GM23338 (cell line): ENCODE data around the gene LPAR6. TPM values are rescaled to one million over a fixed set of nuclear protein-coding genes. Genes with fewer than 3 reads are reported as not detected.

Source experiments
- ATAC-seq: fragments of 200-7000 bp; cut with Tn5 transposase; 3 replicates; pipeline ENCODE4 v1.9.1; 2020
- DNase-seq: peaks from one replicate; pipeline ENCODE4 v3.0.0-alpha.2; 2015; ENCODE audit warnings: low spot score
- H2AFZ ChIP-seq: fragments of 200-600 bp; sonication (generic); 2 replicates; pipeline ENCODE4 v1.8.0; 2016; ENCODE audit warnings: antibody characterized with exemption, mild to moderate bottlenecking, moderate library complexity
- H3F3A ChIP-seq: fragments of 200-600 bp; sonication (generic); replicated peaks from 2 replicates; pipeline ENCODE4 v1.8.0; 2017; ENCODE audit warnings: antibody characterized with exemption, mixed run types, low read depth
- H3K27ac ChIP-seq: fragments of 200-600 bp; sonication (generic); 2 replicates; pipeline ENCODE4 v1.6.1; 2016; ENCODE audit warnings: low read depth
- H3K27me3 ChIP-seq: fragments of 200-600 bp; sonication (generic); 2 replicates; pipeline ENCODE4 v1.8.0; 2016; ENCODE audit warnings: mild to moderate bottlenecking, mixed run types, moderate library complexity; ENCODE audit not compliant: insufficient read depth
- H3K36me3 ChIP-seq: fragments of 200-600 bp; sonication (generic); 2 replicates; pipeline ENCODE4 v1.8.0; 2016; ENCODE audit warnings: mild to moderate bottlenecking; ENCODE audit not compliant: insufficient read depth
- H3K4me1 ChIP-seq: fragments of 200-600 bp; sonication (generic); 2 replicates; pipeline ENCODE4 v1.8.0; 2016; ENCODE audit warnings: mild to moderate bottlenecking, moderate library complexity; ENCODE audit not compliant: insufficient read depth
- H3K4me2 ChIP-seq: fragments of 200-600 bp; sonication (generic); 2 replicates; pipeline ENCODE4 v1.7.1; 2017; ENCODE audit warnings: mixed run types
- H3K4me3 ChIP-seq: fragments of 200-600 bp; sonication (generic); 2 replicates; pipeline ENCODE4 v1.6.1; 2016; ENCODE audit warnings: mixed run types
- H3K79me2 ChIP-seq: fragments of 200-600 bp; sonication (generic); replicated peaks from 2 replicates; pipeline ENCODE4 v1.8.0; 2017; ENCODE audit warnings: mild to moderate bottlenecking; ENCODE audit not compliant: insufficient read depth
- H3K9me2 ChIP-seq: fragments of 200-600 bp; sonication (generic); 2 replicates; pipeline ENCODE4 v1.8.0; 2017; ENCODE audit not compliant: insufficient read depth
- H4K20me1 ChIP-seq: fragments of 200-600 bp; sonication (generic); replicated peaks from 2 replicates; pipeline ENCODE4 v1.8.0; 2017; ENCODE audit warnings: mild to moderate bottlenecking; ENCODE audit not compliant: insufficient read depth
- H3K27ac Mint-ChIP-seq: 2 replicates; pipeline ENCODE4 v1.8.0; 2020; ENCODE audit warnings: inconsistent platforms, mild to moderate bottlenecking, moderate library complexity, mixed read lengths
- H3K27me3 Mint-ChIP-seq: 3 replicates; pipeline ENCODE4 v1.8.0; 2022; ENCODE audit warnings: low read depth, mild to moderate bottlenecking, moderate library complexity, mixed read lengths, inconsistent platforms; ENCODE audit not compliant: insufficient read depth, poor library complexity
- H3K36me3 Mint-ChIP-seq: 3 replicates; pipeline ENCODE4 v1.8.0; 2021; ENCODE audit warnings: low read depth, mild to moderate bottlenecking, inconsistent platforms, moderate library complexity, mixed read lengths
- H3K4me1 Mint-ChIP-seq: 3 replicates; pipeline ENCODE4 v1.8.0; 2020; ENCODE audit warnings: mild to moderate bottlenecking, inconsistent platforms, mixed read lengths
- H3K4me3 Mint-ChIP-seq: 3 replicates; pipeline ENCODE4 v1.8.0; 2021; ENCODE audit warnings: moderate library complexity, mild to moderate bottlenecking, inconsistent platforms, mixed read lengths
- H3K9me3 Mint-ChIP-seq: 3 replicates; pipeline ENCODE4 v1.8.0; 2020; ENCODE audit warnings: moderate library complexity, mild to moderate bottlenecking, inconsistent platforms, mixed read lengths
- CREB1 ChIP-seq: fragments of 250-450 bp; sonication (Bioruptor Pico); IDR thresholded peaks from 2 replicates; pipeline ENCODE4 v1.5.0; 2020; ENCODE audit warnings: low read depth, mild to moderate bottlenecking, moderate library complexity
- ETS1 ChIP-seq: IDR thresholded peaks from 2 replicates; pipeline ENCODE4 v1.6.1; 2016; ENCODE audit warnings: antibody characterized with exemption
- EZH2 ChIP-seq: fragments of 200-600 bp; sonication (generic); IDR thresholded peaks from one replicate; pipeline ENCODE4 v1.8.0; 2017; ENCODE audit warnings: antibody characterized with exemption, mild to moderate bottlenecking, low read depth; ENCODE audit not compliant: unreplicated experiment
- EZH2phosphoT487 ChIP-seq: fragments of 200-600 bp; sonication (generic); IDR thresholded peaks from one replicate; pipeline ENCODE4 v1.8.1; 2018; ENCODE audit warnings: antibody characterized with exemption; ENCODE audit not compliant: unreplicated experiment
- JUNB ChIP-seq: IDR thresholded peaks from one replicate; pipeline ENCODE4 v1.6.1; 2016; ENCODE audit warnings: antibody characterized with exemption; ENCODE audit not compliant: unreplicated experiment
- NANOG ChIP-seq: IDR thresholded peaks from 2 replicates; pipeline ENCODE4 v1.6.1; 2016; ENCODE audit warnings: antibody characterized with exemption, borderline replicate concordance
- POLR2AphosphoS5 ChIP-seq: IDR thresholded peaks from 2 replicates; pipeline ENCODE4 v1.6.1; 2016; ENCODE audit warnings: antibody characterized with exemption, low read depth
- ZNF114 ChIP-seq: fragments of 250-450 bp; sonication (Bioruptor Pico); IDR thresholded peaks from 2 replicates; pipeline ENCODE4 v1.5.0; 2020; ENCODE audit warnings: mild to moderate bottlenecking, moderate library complexity
- ZNF331 ChIP-seq: fragments of 250-450 bp; sonication (Bioruptor Pico); IDR thresholded peaks from 2 replicates; pipeline ENCODE4 v1.5.0; 2020; ENCODE audit warnings: low read depth, mild to moderate bottlenecking, moderate library complexity
- ZNF462 ChIP-seq: fragments of 250-450 bp; sonication (Bioruptor Pico); IDR thresholded peaks from 2 replicates; pipeline ENCODE4 v1.5.0; 2020; ENCODE audit warnings: mild to moderate bottlenecking, moderate library complexity
- polyA plus RNA-seq: library from polyadenylated mRNA; unstranded; fragments of >200 nt; fragmentation: Nextera tagmentation; extraction: Ambion mirVana; gene quantifications from 2 replicates; pipeline ENCODE4 v1.2.1, GENCODE V29; 2016
- total RNA-seq: library from RNA; depleted of rRNA; stranded (reverse); fragments of >200 nt; shearing (Covaris generic); gene quantifications from 2 replicates; pipeline ENCODE4 v1.2.3, GENCODE V29; 2014

LPAR6 gene
- total and polyA plus RNA-seq, 2 experiments from 2014 or later, result 1.4 to 2.1 TPM

- TF ChIP-seq ZNF462 (CRISPR knock-in tag), result no peak
- no peak for TF ChIP-seq NANOG
Measured at GRCh38 chr13:48386816-48387215, 26.1 kb downstream of the LPAR6 start (continued).

GRCh38 chr13:48383384-48383783, 29.5 kb downstream of the LPAR6 start:
- Histone ChIP-seq H3K4me3 (no peak overlapping the region), H4K20me1 (no peaks in the 10 kb centered on the region), H3K9me2 (no peaks in the 10 kb centered on the region), H3K27me3 (no peaks in the 10 kb centered on the region), H3K4me2 (no peak overlapping the region), H3K4me1 (no peaks in the 10 kb centered on the region), H2AFZ (no peak overlapping the region), H3K36me3 (no peaks in the 10 kb centered on the region), H3K27ac (no peak overlapping the region), H3F3A (no peaks in the 10 kb centered on the region), H3K79me2 (no peaks in the 10 kb centered on the region)
- no peak for DNase-seq
- no peaks in the 10 kb centered on the region for H3K9me3 Mint-ChIP-seq
- H3K36me3 Mint-ChIP-seq, result no peaks in the 10 kb centered on the region
- H3K27me3 Mint-ChIP-seq, result peaks cover 3% of the 10 kb centered on the region
- no peaks in the 10 kb centered on the region for H3K4me1 Mint-ChIP-seq
- no peak for ATAC-seq
- no peak overlapping the region for H3K27ac Mint-ChIP-seq
- H3K4me3 Mint-ChIP-seq, result no peak overlapping the region
- no peak for TF ChIP-seq JUNB
- TF ChIP-seq ZNF462 (CRISPR knock-in tag), result no peak
- no peak for TF ChIP-seq ZNF331 (CRISPR knock-in tag)
- TF ChIP-seq ETS1, result no peak
- TF ChIP-seq CREB1 (CRISPR knock-in tag), result no peak
- no peak for TF ChIP-seq POLR2AphosphoS5
- no peak for TF ChIP-seq ZNF114 (CRISPR knock-in tag)
- no peak for TF ChIP-seq EZH2
- TF ChIP-seq EZH2phosphoT487, result no peak
